ENCODE results near the gene EIF2B2.

DNA sequence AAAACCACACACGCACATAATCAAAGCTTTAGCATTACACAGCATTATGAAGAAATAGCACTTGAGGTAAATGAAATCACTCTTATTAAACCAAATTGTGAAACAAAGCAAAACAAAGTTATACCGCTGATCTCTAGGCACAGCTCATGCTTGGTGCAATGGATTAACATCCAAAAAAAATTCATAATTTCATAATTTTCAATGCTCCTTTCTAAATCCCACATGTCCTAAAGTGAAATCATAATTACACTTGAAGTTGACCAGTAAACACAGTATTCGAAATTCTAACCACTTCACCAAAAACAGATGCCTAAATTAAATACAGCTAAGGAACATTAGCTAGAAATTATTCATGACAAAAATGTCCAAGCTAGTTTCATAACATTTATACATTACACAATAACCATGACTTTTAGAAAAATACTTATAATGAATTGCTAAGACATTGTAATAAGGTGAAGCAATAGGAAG is 47.0 kb downstream of the EIF2B2 start:
- TF ChIP-seq POLR2AphosphoS5 (IDR thresholded peaks at IDR 0.05; ENCODE audit: low read depth, low read length) (no peak), RFX5 (IDR thresholded peaks at IDR 0.05; ENCODE audit: low read length) (no peak)

Measured in SK-N-SH (cell line).